ENCODE measurements around the gene SYNGR3. TPM values are rescaled to one million over a fixed set of nuclear protein-coding genes. Genes with fewer than 3 reads are reported as not detected.

SYNGR3 gene
- total and polyA plus RNA-seq, 2 of the 13 experiments (the other 11 are each of a cell fraction or from before 2014, with no cell fraction given) = 0.97 to 5.7 TPM

- TF ChIP-seq SIN3A (IDR thresholded peaks at IDR 0.05; ENCODE audit: borderline replicate concordance, low read depth, low read length) = peak; percentile 70; the same call in 1 of the 2 replicates
- 0 out of 2 replicates have a peak, but pooled peaks have one; percentile 50 for TF ChIP-seq KAT7 (CRISPR knock-in tag; IDR thresholded peaks at IDR 0.05; ENCODE audit: borderline replicate concordance)
- TF ChIP-seq ZNF451 (CRISPR knock-in tag; IDR thresholded peaks at IDR 0.05) = no peak
- TF ChIP-seq MTF1 (CRISPR knock-in tag; IDR thresholded peaks at IDR 0.05) = no peak
- TF ChIP-seq ZNF136 (CRISPR knock-in tag; IDR thresholded peaks at IDR 0.05; ENCODE audit: low read depth) = no peak
- no peak for TF ChIP-seq CHD2 (IDR thresholded peaks at IDR 0.05; ENCODE audit: low read depth, low read length)
- no peak; the same call in 1 of the 2 replicates for TF ChIP-seq KDM5B (CRISPR knock-in tag; IDR thresholded peaks at IDR 0.05; ENCODE audit: borderline replicate concordance)
- no peak for TF ChIP-seq ZNF333 (CRISPR knock-in tag; IDR thresholded peaks at IDR 0.05; ENCODE audit: borderline replicate concordance)
- TF ChIP-seq MAF1 (CRISPR knock-in tag; IDR thresholded peaks at IDR 0.05; ENCODE audit: borderline replicate concordance) = 0 out of 2 replicates have a peak, but pooled peaks have one; percentile 29
- peak; percentile 23; the same call in 1 of the 2 replicates for TF ChIP-seq ARHGAP35 (CRISPR knock-in tag; IDR thresholded peaks at IDR 0.05; ENCODE audit: borderline replicate concordance)
- peak; percentile 79 for TF ChIP-seq ERF (CRISPR knock-in tag; IDR thresholded peaks at IDR 0.05)
- no peak for TF ChIP-seq ZFP62 (CRISPR knock-in tag; IDR thresholded peaks at IDR 0.05)
- TF ChIP-seq FOXK1 (CRISPR knock-in tag; IDR thresholded peaks at IDR 0.05; ENCODE audit: borderline replicate concordance, low read depth) = peak; percentile 56; the same call in 1 of the 2 replicates
- no peak for TF ChIP-seq ZNF75D (CRISPR knock-in tag; IDR thresholded peaks at IDR 0.05; ENCODE audit: borderline replicate concordance)
- 0 out of 2 replicates have a peak, but pooled peaks have one; percentile 18 for TF ChIP-seq MEIS1 (CRISPR knock-in tag; IDR thresholded peaks at IDR 0.05; ENCODE audit: borderline replicate concordance)
- no peak for TF ChIP-seq PRMT3 (CRISPR knock-in tag; IDR thresholded peaks at IDR 0.05; ENCODE audit: borderline replicate concordance, low read depth)
- no peak for TF ChIP-seq ZNF329 (CRISPR knock-in tag; IDR thresholded peaks at IDR 0.05; ENCODE audit: low read depth)
- TF ChIP-seq ZNF431 (CRISPR knock-in tag; IDR thresholded peaks at IDR 0.05; ENCODE audit: borderline replicate concordance, low read depth) = peak; percentile 65; the same call in 1 of the 2 replicates
- TF ChIP-seq ZNF513 (CRISPR knock-in tag; conservative IDR thresholded peaks at IDR 0.05) = no peak
- no peak for TF ChIP-seq DZIP1 (CRISPR knock-in tag; IDR thresholded peaks at IDR 0.05)
- TF ChIP-seq TBX3 (IDR thresholded peaks at IDR 0.05; ENCODE audit: borderline replicate concordance) = peak; percentile 25; the same call in 1 of the 2 replicates
- no peak for TF ChIP-seq ZXDC (CRISPR knock-in tag; IDR thresholded peaks at IDR 0.05)
Observed at GRCh38 chr16:2039274-2040031, 49.7 kb downstream of the SYNGR3 start (continued).

Data from HepG2 (cell line).